GM10847 (cell line): Measurements from ENCODE around the gene PDE7B.

Experiments
- POLR2A ChIP-seq: IDR thresholded peaks from 2 replicates; pipeline ENCODE4 v1.6.1; 2011; ENCODE audit not compliant: insufficient read length; ENCODE audit errors: extremely low read depth

The PDE7B gene

GRCh38 chr6:136125585-136125984 is 274.1 kb downstream of the PDE7B start:
- no peak for TF ChIP-seq POLR2A

- TF ChIP-seq POLR2A: no peak
These were observed 276.4 kb downstream of the PDE7B start for GRCh38 chr6:136127873-136128272.

DNA sequence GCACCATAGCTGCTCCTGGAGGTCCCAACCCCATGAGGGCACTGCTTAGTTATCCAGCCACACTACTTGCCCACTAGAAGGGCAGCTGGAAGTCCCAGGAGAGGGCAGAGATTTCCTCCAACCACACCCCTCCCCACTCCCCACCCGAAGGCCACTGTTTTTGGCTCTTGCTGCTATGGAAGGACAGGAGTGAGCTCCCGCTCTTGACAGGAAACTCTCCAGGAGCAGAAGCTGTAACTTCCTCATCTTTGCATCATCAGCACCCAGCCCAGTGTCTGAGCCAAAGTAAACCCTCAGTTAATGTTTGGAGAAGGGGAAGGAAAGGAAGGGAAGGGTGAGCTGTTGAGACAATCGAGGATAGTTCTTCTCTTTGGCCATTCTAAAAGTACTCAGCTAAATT is 277.9 kb downstream of the PDE7B start:
- TF ChIP-seq POLR2A: no peak

GRCh38 chr6:136134268-136134667 is 282.8 kb downstream of the PDE7B start:
- no peak for TF ChIP-seq POLR2A

- no peak for TF ChIP-seq POLR2A
These were observed 283.2 kb downstream of the PDE7B start for GRCh38 chr6:136134751-136135150.

- no peak for TF ChIP-seq POLR2A
These were observed 284.8 kb downstream of the PDE7B start for GRCh38 chr6:136136274-136136673.

DNA sequence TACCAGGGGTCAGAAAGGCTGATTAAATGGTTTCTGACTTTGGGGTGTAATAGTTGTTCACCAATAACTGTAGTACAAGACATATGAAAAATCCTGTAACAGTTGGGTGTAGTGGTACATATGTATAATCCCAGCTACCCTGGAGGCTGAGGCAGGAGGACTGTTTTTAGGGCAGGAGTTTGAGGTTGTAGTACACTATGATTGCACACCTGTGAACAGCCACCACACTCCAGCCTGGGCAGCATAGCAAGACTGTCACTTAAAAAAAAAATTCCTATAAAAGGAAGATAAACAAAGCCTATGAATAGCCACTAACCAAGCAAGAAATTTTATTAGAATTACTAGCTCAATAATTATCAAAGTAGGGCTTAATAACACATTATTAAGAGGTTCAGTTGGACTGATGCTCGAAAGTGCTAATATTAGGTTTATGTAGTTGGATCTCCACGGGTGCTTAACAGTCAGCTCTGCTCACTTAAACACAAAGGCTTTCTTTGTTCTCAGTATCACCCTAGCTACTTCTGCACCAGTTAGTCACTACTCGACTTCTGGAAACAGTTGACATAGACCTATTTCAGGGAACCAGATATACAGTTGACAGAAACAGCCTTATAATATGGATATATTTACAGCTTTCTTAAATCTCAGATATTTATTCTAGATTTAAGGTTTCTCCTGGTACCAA is 285.6 kb downstream of the PDE7B start:
- no peak for TF ChIP-seq POLR2A

- TF ChIP-seq POLR2A: no peak
These were observed 286.4 kb downstream of the PDE7B start for GRCh38 chr6:136137739-136138402.

DNA sequence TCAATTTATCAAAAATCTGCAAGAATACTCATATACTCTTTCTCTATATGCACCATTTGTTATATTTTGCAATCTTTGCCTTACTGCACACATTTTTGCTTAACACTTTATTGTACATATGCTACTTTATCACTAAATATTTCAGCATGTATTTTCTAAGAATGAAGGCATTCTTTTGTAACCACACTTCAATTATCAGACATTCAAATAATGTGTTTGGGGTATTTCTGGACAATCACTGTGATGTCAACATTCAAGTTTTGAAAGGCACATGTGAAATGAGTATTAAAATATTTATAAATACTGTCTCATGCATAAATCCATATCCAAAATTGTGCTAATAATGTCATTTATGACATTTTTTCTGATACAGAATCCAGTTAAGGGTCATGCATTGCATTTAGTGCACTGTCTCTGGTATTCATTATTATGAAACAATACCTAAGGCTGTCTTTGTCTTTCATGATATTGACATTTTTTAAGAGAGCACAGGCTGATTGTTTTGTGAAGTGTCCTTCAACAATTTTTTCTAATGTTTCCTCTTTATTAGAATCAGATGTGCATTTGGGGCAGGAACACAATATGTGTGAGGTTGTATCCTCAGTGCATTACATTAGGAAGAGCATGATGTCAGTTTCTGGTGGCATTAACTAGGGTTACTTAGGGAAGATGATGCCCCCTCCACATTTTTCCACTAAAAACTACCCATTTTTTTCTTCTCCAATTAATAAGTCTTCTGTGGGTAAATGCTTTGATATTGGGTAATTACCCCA is 292.9 kb downstream of the PDE7B start:
- TF ChIP-seq POLR2A: no peak

GRCh38 chr6:136146130-136146529 is 294.6 kb downstream of the PDE7B start:
- no peak for TF ChIP-seq POLR2A

- no peak for TF ChIP-seq POLR2A
These were observed 295.8 kb downstream of the PDE7B start for GRCh38 chr6:136147342-136147741.

DNA sequence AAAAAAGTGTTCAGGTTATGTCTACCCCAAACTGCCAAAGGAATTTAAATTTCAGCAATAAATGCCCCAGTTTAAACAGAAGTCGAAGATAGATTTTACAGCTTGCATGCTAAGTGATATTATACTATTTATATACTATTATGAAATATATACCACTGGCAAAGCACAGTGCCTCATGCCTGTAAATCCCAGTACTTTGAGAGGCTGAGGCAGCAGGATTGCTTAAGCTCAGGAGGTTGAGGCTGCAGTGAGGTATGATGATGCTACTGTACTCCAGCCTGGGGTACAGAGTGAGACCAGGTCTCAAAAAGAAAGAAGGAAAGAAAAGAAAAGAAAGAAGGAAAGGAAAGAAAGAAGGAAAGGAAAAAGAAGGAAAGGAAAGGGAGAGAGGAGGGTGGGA is 296.6 kb downstream of the PDE7B start:
- TF ChIP-seq POLR2A: no peak

- TF ChIP-seq POLR2A: no peak
These were observed 297.0 kb downstream of the PDE7B start for GRCh38 chr6:136148523-136148922.

GRCh38 chr6:136149311-136149710 is 297.8 kb downstream of the PDE7B start:
- no peak for TF ChIP-seq POLR2A

- no peak for TF ChIP-seq POLR2A
These were observed 299.5 kb downstream of the PDE7B start for GRCh38 chr6:136150961-136151360.
